ENCODE data around the gene MARVELD1. TPM values are rescaled to one million over a fixed set of nuclear protein-coding genes. Genes with fewer than 3 reads are reported as not detected.

The MARVELD1 gene
- total and polyA plus RNA-seq, 2 of the 13 experiments (the other 11 are each of a cell fraction or from before 2014, with no cell fraction given): not detected

- no peak; the same call in 1 of the 2 replicates for TF ChIP-seq SP2 (CRISPR knock-in tag; IDR thresholded peaks at IDR 0.05)
- TF ChIP-seq SIX1 (CRISPR knock-in tag; IDR thresholded peaks at IDR 0.05; ENCODE audit: borderline replicate concordance): peak; percentile 29; the same call in 1 of the 2 replicates
- peak; percentile 96 for TF ChIP-seq SALL2 (CRISPR knock-in tag; IDR thresholded peaks at IDR 0.05)
- TF ChIP-seq ZNF639 (CRISPR knock-in tag; conservative IDR thresholded peaks at IDR 0.05): peak; percentile 87
- TF ChIP-seq U2AF2 (IDR thresholded peaks at IDR 0.05; ENCODE audit: low read depth, low read length): no peak
- TF ChIP-seq MAFK (conservative IDR thresholded peaks at IDR 0.05 in 1 of 2, IDR thresholded peaks at IDR 0.05 in 1 of 2; ENCODE audit: low read length in 2 of 2): no peak
- TF ChIP-seq ZFP62 (CRISPR knock-in tag; IDR thresholded peaks at IDR 0.05): no peak
- peak; percentile 93 for TF ChIP-seq SNAPC2 (CRISPR knock-in tag; IDR thresholded peaks at IDR 0.05)
- TF ChIP-seq ZNF274 (CRISPR knock-in tag; IDR thresholded peaks at IDR 0.05): peak; percentile 99
- TF ChIP-seq IRF2 (CRISPR knock-in tag; IDR thresholded peaks at IDR 0.05): 0 out of 2 replicates have a peak, but pooled peaks have one; percentile 68
- TF ChIP-seq XBP1 (CRISPR knock-in tag; IDR thresholded peaks at IDR 0.05): no peak; the same call in 1 of the 2 replicates
- TF ChIP-seq MAFG (CRISPR knock-in tag; IDR thresholded peaks at IDR 0.05): no peak
- peak; percentile 97 for TF ChIP-seq ZNF879 (CRISPR knock-in tag; IDR thresholded peaks at IDR 0.05)
- peak; percentile 95 for TF ChIP-seq ARID4A (CRISPR knock-in tag; IDR thresholded peaks at IDR 0.05; ENCODE audit: borderline replicate concordance)
- no peak for TF ChIP-seq PRDM15 (CRISPR knock-in tag; IDR thresholded peaks at IDR 0.05)
- TF ChIP-seq IRF9 (CRISPR knock-in tag; IDR thresholded peaks at IDR 0.05; ENCODE audit: borderline replicate concordance): peak; percentile 95
- peak; percentile 17; the same call in 1 of the 2 replicates for TF ChIP-seq ELK4 (CRISPR knock-in tag; IDR thresholded peaks at IDR 0.05; ENCODE audit: borderline replicate concordance)
Observed at GRCh38 chr10:97736902-97737769, 23.6 kb downstream of the MARVELD1 start, which contains the start of gene ZFYVE27 (continued).

Measured in HepG2 (cell line).